GM19351 (cell line): ENCODE measurements around the gene ITPK1.

ENCODE experiments used
- ATAC-seq: cut with Tn5 transposase; IDR thresholded peaks from one replicate; pipeline ENCODE4 v1.9.1; 2021; ENCODE audit warnings: mild to moderate bottlenecking, moderate library complexity; ENCODE audit not compliant: unreplicated experiment

The ITPK1 gene

GRCh38 chr14:93085911-93086310, 29.8 kb downstream of the ITPK1 start:
- no peak for ATAC-seq

- no peak for ATAC-seq
These were observed 30.6 kb downstream of the ITPK1 start for GRCh38 chr14:93084866-93085857.

- ATAC-seq: no peak
These were observed 31.3 kb downstream of the ITPK1 start for GRCh38 chr14:93084402-93084801.

GRCh38 chr14:93083917-93084316, 31.8 kb downstream of the ITPK1 start:
- ATAC-seq: no peak

GRCh38 chr14:93082576-93083001, 33.1 kb downstream of the ITPK1 start:
- no peak for ATAC-seq

GRCh38 chr14:93081876-93082570, 33.7 kb downstream of the ITPK1 start:
- no peak for ATAC-seq

GRCh38 chr14:93079865-93080403, 35.8 kb downstream of the ITPK1 start:
- ATAC-seq: no peak

GRCh38 chr14:93079321-93079720, 36.4 kb downstream of the ITPK1 start:
- no peak for ATAC-seq

- ATAC-seq: no peak
These were observed 36.9 kb downstream of the ITPK1 start for GRCh38 chr14:93078870-93079269.

- ATAC-seq: no peak
These were observed 39.0 kb downstream of the ITPK1 start for GRCh38 chr14:93076755-93077154.

GRCh38 chr14:93075891-93076290, 39.8 kb downstream of the ITPK1 start:
- ATAC-seq: no peak

- ATAC-seq: no peak
These were observed 41.6 kb downstream of the ITPK1 start for GRCh38 chr14:93073910-93074769.

- ATAC-seq: no peak
These were observed 42.4 kb downstream of the ITPK1 start for GRCh38 chr14:93073358-93073707.

GRCh38 chr14:93072659-93073357, 42.9 kb downstream of the ITPK1 start:
- no peak for ATAC-seq

- no peak for ATAC-seq
These were observed 47.0 kb downstream of the ITPK1 start for GRCh38 chr14:93068711-93069110.

GRCh38 chr14:93067088-93067487, 48.6 kb downstream of the ITPK1 start:
- no peak for ATAC-seq

- ATAC-seq: no peak
These were observed 50.4 kb downstream of the ITPK1 start for GRCh38 chr14:93065272-93065730.

- no peak for ATAC-seq
These were observed 51.1 kb downstream of the ITPK1 start for GRCh38 chr14:93064411-93065271.

- ATAC-seq: no peak
These were observed 52.3 kb downstream of the ITPK1 start for GRCh38 chr14:93063393-93063792.
